ENCODE results near the gene HSPH1.
A peak's percentile ranks its signal among the peaks of the same experiment; 100 is the strongest.
"Not testable (repeated sequence)": the region's sequence is repeated elsewhere in the genome, so short reads cannot be mapped to it uniquely, and the experiment has no call there.

HSPH1 gene

DNA sequence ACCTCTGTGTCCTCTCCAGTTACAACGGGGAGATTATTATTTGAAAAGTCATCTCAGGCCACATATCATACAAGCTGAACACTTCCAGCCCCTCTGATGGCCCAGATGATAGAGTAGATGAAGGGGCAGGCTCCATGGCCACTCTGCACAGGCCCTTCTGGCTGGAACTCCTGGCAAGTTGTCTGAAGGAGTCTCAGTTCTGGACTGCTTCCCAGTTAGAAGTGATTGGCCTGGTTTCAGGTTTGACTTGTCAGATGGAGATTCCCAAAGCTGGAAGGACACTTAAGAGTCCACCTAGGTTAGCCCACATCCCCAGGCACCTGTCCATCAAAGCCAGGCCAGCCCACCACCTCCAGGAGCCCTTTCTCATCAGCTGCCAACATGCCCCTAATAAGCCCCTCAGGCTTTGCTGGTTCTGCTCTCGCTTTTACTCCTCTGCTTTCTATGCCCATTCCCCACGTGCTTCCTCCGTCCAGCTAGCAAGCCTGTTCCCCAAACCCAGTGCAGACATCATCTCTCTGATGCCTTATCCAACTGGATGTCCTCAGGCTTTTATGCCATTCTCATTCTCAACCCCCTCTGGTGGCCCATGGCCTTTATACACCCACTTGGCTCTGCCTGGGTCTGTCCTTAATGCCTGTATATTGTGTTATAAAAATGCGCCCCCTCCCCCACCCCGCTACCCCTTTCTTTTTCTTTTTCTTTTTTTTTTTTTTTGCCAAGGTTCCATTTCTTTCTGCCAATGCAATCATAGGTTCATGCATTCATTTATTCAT lies 56.5 kb downstream of the HSPH1 start:
- DNase-seq (ENCODE audit: low read depth) = peak; percentile 24
- no peak overlapping the region for H3K4me3 ChIP-seq (ENCODE audit: control insufficient read depth, low read depth, low read length)
- no peak for TF ChIP-seq CTCF (conservative IDR thresholded peaks at IDR 0.05; ENCODE audit: control insufficient read depth, insufficient read depth, low read depth, low read length)

- DNase-seq (ENCODE audit: low read depth) = no peak
- no peak overlapping the region for H3K4me3 ChIP-seq (ENCODE audit: control insufficient read depth, low read depth, low read length)
- TF ChIP-seq CTCF (conservative IDR thresholded peaks at IDR 0.05; ENCODE audit: control insufficient read depth, insufficient read depth, low read depth, low read length) = no peak
These were observed 58.8 kb downstream of the HSPH1 start for GRCh38 chr13:31102905-31103304.

DNA sequence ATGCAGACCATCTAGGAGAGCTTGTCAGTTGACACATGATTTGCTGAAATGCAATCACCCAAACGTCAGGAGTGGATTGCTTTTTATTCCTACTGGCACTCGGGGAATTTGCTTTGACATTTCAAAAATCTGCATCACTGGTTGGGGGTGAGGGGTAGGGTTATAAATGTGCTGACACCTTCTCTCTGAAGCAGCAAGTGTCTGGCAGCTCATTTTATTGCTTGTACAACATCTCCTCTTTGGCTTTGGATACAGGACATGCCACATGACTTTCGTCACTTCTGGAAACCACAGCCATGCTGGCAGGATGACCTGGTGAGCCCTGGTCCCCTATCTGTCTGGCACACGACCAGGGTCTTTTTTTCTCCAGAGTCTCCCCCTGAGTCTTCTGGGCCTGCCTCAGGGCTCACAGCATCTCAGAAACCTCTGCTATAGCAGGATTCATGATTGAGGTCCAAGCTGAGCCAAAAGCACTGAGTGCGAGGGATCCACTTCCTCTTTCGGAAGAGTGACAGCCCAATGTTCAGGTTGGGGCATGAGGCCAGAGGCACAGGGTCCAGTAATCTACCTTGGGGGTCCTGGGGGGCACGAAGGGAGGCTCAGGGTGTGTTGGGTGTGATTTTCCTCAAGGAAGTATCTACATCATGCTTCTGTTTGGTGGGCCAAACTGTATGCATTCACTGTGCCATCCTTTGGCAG lies 60.1 kb downstream of the HSPH1 start:
- no peak for TF ChIP-seq CTCF (conservative IDR thresholded peaks at IDR 0.05; ENCODE audit: control insufficient read depth, insufficient read depth, low read depth, low read length)
- no peak overlapping the region for H3K4me3 ChIP-seq (ENCODE audit: control insufficient read depth, low read depth, low read length)
- no peak for DNase-seq (ENCODE audit: low read depth)

DNA sequence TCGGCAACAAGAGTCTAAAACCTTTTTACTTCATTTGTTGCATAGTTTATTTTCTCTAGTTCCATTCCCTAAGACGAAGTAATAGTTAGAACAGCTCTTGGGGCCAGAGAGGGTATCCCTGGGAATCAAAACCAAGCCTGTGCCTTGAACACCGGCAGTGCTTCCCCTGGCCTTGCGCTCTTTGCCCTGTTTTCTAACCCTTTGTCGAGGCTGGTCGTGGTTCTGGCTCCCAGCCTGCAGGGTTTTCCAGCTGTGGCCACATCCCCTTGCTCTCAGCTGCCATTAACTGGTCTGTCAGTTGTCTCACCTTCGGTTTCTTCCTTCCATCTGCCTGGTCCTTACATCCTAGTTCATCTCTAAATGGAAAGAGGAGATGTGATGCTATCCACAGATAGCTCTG lies 61.0 kb downstream of the HSPH1 start:
- no peak for TF ChIP-seq CTCF (conservative IDR thresholded peaks at IDR 0.05; ENCODE audit: control insufficient read depth, insufficient read depth, low read depth, low read length)
- no peak for DNase-seq (ENCODE audit: low read depth)
- no peak overlapping the region for H3K4me3 ChIP-seq (ENCODE audit: control insufficient read depth, low read depth, low read length)

GRCh38 chr13:31097911-31098434 lies 63.7 kb downstream of the HSPH1 start:
- not testable (repeated sequence) for DNase-seq (ENCODE audit: low read depth); H3K4me3 ChIP-seq (ENCODE audit: control insufficient read depth, low read depth, low read length)

- DNase-seq (ENCODE audit: low read depth) = no peak
- TF ChIP-seq CTCF (conservative IDR thresholded peaks at IDR 0.05; ENCODE audit: control insufficient read depth, insufficient read depth, low read depth, low read length) = no peak
- no peak overlapping the region for H3K4me3 ChIP-seq (ENCODE audit: control insufficient read depth, low read depth, low read length)
These were observed 64.9 kb downstream of the HSPH1 start for GRCh38 chr13:31096654-31097302.

Data from fibroblast of mammary gland (primary cell).